ENCODE results near the gene TMPRSS15.

TMPRSS15 gene

DNA sequence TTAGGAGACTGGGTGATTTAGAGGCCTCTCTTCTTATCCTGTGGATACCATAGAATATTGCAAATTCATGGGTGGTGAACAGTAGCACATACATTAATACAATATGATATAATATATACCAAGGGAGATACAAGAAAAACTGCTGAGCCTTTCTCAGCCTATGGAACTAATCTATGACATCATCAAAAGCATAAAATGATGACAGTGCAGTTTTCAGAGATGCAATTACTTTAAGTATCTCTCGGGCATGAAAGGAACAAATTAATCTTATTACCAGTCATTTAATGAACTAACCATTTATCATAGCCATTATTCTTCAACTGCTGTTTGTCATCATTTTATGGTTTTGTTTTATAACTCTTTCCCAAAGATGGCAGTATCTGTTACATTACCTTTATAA lies 155.4 kb downstream of the TMPRSS15 start:
- Histone ChIP-seq H3K27me3 (ENCODE audit: insufficient read depth, low read length) (no peaks in the 10 kb centered on the region), H4K20me1 (ENCODE audit: insufficient read depth, low read length) (no peaks in the 10 kb centered on the region), H3K4me3 (ENCODE audit: low read depth, low read length, poor library complexity, severe bottlenecking) (no peak overlapping the region), H3K9me3 (ENCODE audit: low read length) (no peaks in the 10 kb centered on the region), H3K9ac (ENCODE audit: low read length) (no peak overlapping the region), H3K9me2 (ENCODE audit: low read depth, low read length) (no peaks in the 10 kb centered on the region), H3K36me3 (ENCODE audit: insufficient read depth, low read length) (no peaks in the 10 kb centered on the region), H3K79me2 (ENCODE audit: insufficient read depth, low read length) (no peaks in the 10 kb centered on the region), H3K4me2 (ENCODE audit: low read length) (no peak overlapping the region), H3K27ac (ENCODE audit: low read depth, low read length, poor library complexity, severe bottlenecking) (no peak overlapping the region), H3K4me1 (ENCODE audit: insufficient read depth, low read length, severe bottlenecking) (no peaks in the 10 kb centered on the region), H2AFZ (ENCODE audit: low read length) (no peak overlapping the region), H3F3A (ENCODE audit: insufficient read depth, low read length) (no peaks in the 10 kb centered on the region)
- TF ChIP-seq, protein P1, sequence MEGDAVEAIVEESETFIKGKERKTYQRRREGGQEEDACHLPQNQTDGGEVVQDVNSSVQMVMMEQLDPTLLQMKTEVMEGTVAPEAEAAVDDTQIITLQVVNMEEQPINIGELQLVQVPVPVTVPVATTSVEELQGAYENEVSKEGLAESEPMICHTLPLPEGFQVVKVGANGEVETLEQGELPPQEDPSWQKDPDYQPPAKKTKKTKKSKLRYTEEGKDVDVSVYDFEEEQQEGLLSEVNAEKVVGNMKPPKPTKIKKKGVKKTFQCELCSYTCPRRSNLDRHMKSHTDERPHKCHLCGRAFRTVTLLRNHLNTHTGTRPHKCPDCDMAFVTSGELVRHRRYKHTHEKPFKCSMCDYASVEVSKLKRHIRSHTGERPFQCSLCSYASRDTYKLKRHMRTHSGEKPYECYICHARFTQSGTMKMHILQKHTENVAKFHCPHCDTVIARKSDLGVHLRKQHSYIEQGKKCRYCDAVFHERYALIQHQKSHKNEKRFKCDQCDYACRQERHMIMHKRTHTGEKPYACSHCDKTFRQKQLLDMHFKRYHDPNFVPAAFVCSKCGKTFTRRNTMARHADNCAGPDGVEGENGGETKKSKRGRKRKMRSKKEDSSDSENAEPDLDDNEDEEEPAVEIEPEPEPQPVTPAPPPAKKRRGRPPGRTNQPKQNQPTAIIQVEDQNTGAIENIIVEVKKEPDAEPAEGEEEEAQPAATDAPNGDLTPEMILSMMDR (IDR thresholded peaks at IDR 0.05; ENCODE audit: low read length) = no peak
- TF ChIP-seq EZH2 (IDR thresholded peaks at IDR 0.05; ENCODE audit: borderline replicate concordance, low read length) = no peak

- no peak overlapping the region for H3K27ac ChIP-seq (ENCODE audit: low read depth, low read length, poor library complexity, severe bottlenecking)
- H3K27me3 ChIP-seq (ENCODE audit: insufficient read depth, low read length) = no peaks in the 10 kb centered on the region
- no peak overlapping the region for H3K9ac ChIP-seq (ENCODE audit: low read length)
- no peaks in the 10 kb centered on the region for H3K9me2 ChIP-seq (ENCODE audit: low read depth, low read length)
- no peaks in the 10 kb centered on the region for H3K79me2 ChIP-seq (ENCODE audit: insufficient read depth, low read length)
- no peak overlapping the region for H3K4me2 ChIP-seq (ENCODE audit: low read length)
- no peaks in the 10 kb centered on the region for H3F3A ChIP-seq (ENCODE audit: insufficient read depth, low read length)
- H3K4me1 ChIP-seq (ENCODE audit: insufficient read depth, low read length, severe bottlenecking) = no peaks in the 10 kb centered on the region
- no peaks in the 10 kb centered on the region for H4K20me1 ChIP-seq (ENCODE audit: insufficient read depth, low read length)
- no peak overlapping the region for H3K4me3 ChIP-seq (ENCODE audit: low read depth, low read length, poor library complexity, severe bottlenecking)
- H2AFZ ChIP-seq (ENCODE audit: low read length) = no peak overlapping the region
- TF ChIP-seq EZH2 (IDR thresholded peaks at IDR 0.05; ENCODE audit: borderline replicate concordance, low read length) = no peak
- TF ChIP-seq, protein P1 (IDR thresholded peaks at IDR 0.05; ENCODE audit: low read length) = no peak
- H3K36me3 ChIP-seq (ENCODE audit: insufficient read depth, low read length) = no peaks in the 10 kb centered on the region
- no peaks in the 10 kb centered on the region for H3K9me3 ChIP-seq (ENCODE audit: low read length)
Observed at GRCh38 chr21:18245464-18245967, 158.1 kb downstream of the TMPRSS15 start.

GRCh38 chr21:18244671-18245463 lies 158.7 kb downstream of the TMPRSS15 start, which contains the start of gene CHODL:
CHODL (plus strand) TSS chr21:18244833; CDS start chr21:18245224, 391 bp downstream.
- Histone ChIP-seq H3K9me3 (ENCODE audit: low read length) (no peaks in the 10 kb centered on the region), H3K27ac (ENCODE audit: low read depth, low read length, poor library complexity, severe bottlenecking) (no peak within 1 kb of the TSS), H3K4me3 (ENCODE audit: low read depth, low read length, poor library complexity, severe bottlenecking) (no peak within 1 kb of the TSS), H3K27me3 (ENCODE audit: insufficient read depth, low read length) (no peaks in the 10 kb centered on the region), H3K4me1 (ENCODE audit: insufficient read depth, low read length, severe bottlenecking) (no peaks in the 10 kb centered on the region), H2AFZ (ENCODE audit: low read length) (no peak within 1 kb of the TSS), H3K4me2 (ENCODE audit: low read length) (no peak within 1 kb of the TSS), H3K79me2 (ENCODE audit: insufficient read depth, low read length) (no peaks in the 10 kb centered on the region), H3K9ac (ENCODE audit: low read length) (no peak within 1 kb of the TSS), H4K20me1 (ENCODE audit: insufficient read depth, low read length) (no peaks in the 10 kb centered on the region), H3K9me2 (ENCODE audit: low read depth, low read length) (no peaks in the 10 kb centered on the region), H3F3A (ENCODE audit: insufficient read depth, low read length) (no peaks in the 10 kb centered on the region), H3K36me3 (ENCODE audit: insufficient read depth, low read length) (no peaks in the 10 kb centered on the region)
- TF ChIP-seq, protein P1 (IDR thresholded peaks at IDR 0.05; ENCODE audit: low read length) = no peak
- TF ChIP-seq EZH2 (IDR thresholded peaks at IDR 0.05; ENCODE audit: borderline replicate concordance, low read length) = no peak

All from OCI-LY1 (cell line).